MCF 10A (cell line): ENCODE results near the gene INVS. TPM values are rescaled to one million over a fixed set of nuclear protein-coding genes. Genes with fewer than 3 reads are reported as not detected.
"Not testable (repeated sequence)": the region's sequence is repeated elsewhere in the genome, so short reads cannot be mapped to it uniquely, and the experiment has no call there.

Experiments used
- BruUV-seq: library from RNA; stranded (reverse); fragments of 400-500 nt; replicated peaks from 2 replicates; lab custom pipeline; 2021; lab: Mats Ljungman, UMichigan
- CTCF ChIA-PET: fragments of 300-600 bp; sonication (Branson Sonifier 250); formaldehyde crosslinking; extraction: SDS; loops from one replicate; lab custom pipeline; 2021; ENCODE audit warnings: antibody characterized with exemption, inconsistent platforms; lab: Yijun Ruan, JAX
- POLR2A ChIA-PET: fragments of 300-600, 350-650 bp; sonication (Branson Sonifier 250); formaldehyde crosslinking; extraction: SDS; loops from one replicate; lab custom pipeline; 2020; ENCODE audit warnings: antibody characterized with exemption, inconsistent platforms; lab: Yijun Ruan, JAX
- DNase-seq: peaks from one replicate; pipeline ENCODE4 v3.0.0-alpha.2; 2018; ENCODE audit not compliant: unreplicated experiment
- H3K27ac Mint-ChIP-seq: one replicate; pipeline ENCODE4 v1.8.0; 2022; ENCODE audit warnings: mild to moderate bottlenecking, low read depth, mixed read lengths; ENCODE audit not compliant: unreplicated experiment
- H3K27me3 Mint-ChIP-seq: one replicate; pipeline ENCODE4 v1.8.0; 2022; ENCODE audit warnings: mixed read lengths; ENCODE audit not compliant: insufficient read depth, unreplicated experiment
- H3K36me3 Mint-ChIP-seq: one replicate; pipeline ENCODE4 v1.8.0; 2022; ENCODE audit warnings: mild to moderate bottlenecking, moderate library complexity, mixed read lengths; ENCODE audit not compliant: insufficient read depth, unreplicated experiment
- H3K4me1 Mint-ChIP-seq: one replicate; pipeline ENCODE4 v1.8.0; 2022; ENCODE audit warnings: mixed read lengths; ENCODE audit not compliant: insufficient read depth, unreplicated experiment
- H3K4me3 Mint-ChIP-seq: one replicate; pipeline ENCODE4 v1.8.0; 2022; ENCODE audit warnings: mild to moderate bottlenecking, moderate library complexity, mixed read lengths; ENCODE audit not compliant: unreplicated experiment
- H3K9me3 Mint-ChIP-seq: one replicate; pipeline ENCODE4 v1.8.0; 2022; ENCODE audit warnings: mixed read lengths; ENCODE audit not compliant: unreplicated experiment
- intact Hi-C: fragments of 100-400 bp; cut with micrococcal nuclease; formaldehyde crosslinking; loops from 2 replicates; pipeline ENCODE4 v1.14.1; 2022
- total RNA-seq: library from RNA; stranded (reverse); gene quantifications from 2 replicates; pipeline ENCODE4 v1.2.3, GENCODE V29; 2022
- TF ChIP-seq, protein P1 (sequence below): fragments of 200-600 bp; IDR thresholded peaks from one replicate; pipeline ENCODE4 v1.8.0; 2022; ENCODE audit warnings: antibody characterized with exemption, mild to moderate bottlenecking; ENCODE audit not compliant: unreplicated experiment

INVS gene
- total RNA-seq, 1 experiment from 2014 or later: 21.9 TPM

DNA sequence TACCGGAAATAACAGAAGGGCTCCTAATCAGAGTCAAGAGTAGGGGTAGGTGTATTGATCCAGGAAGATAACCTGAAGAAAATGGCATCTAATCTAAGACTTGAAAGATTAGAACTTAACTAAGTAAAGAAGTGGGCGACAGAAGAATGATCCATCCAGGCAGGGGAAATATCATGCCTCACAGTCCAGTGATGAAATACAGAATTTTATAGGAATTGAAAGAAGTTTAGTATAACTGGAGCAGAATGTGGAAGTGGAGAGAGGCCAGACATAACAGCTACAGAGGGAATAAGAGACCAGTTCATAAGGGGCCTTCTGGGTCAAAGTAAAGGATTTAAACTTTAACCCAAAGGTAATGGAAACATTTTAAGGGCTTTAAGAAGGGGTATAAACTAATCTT, 42.5 kb upstream of the INVS start:
- no TSS peak for BruUV-seq
- Mint-ChIP-seq H3K4me1 (no peaks in the 10 kb centered on the region), H3K9me3 (no peaks in the 10 kb centered on the region), H3K36me3 (peaks cover 27% of the 10 kb centered on the region), H3K27me3 (no peaks in the 10 kb centered on the region), H3K4me3 (no peak overlapping the region), H3K27ac (no peak overlapping the region)
- ChIA-PET POLR2A (no interaction called here), CTCF (no interaction called here)
- intact Hi-C loops: no loop called here
- TF ChIP-seq, protein P1, sequence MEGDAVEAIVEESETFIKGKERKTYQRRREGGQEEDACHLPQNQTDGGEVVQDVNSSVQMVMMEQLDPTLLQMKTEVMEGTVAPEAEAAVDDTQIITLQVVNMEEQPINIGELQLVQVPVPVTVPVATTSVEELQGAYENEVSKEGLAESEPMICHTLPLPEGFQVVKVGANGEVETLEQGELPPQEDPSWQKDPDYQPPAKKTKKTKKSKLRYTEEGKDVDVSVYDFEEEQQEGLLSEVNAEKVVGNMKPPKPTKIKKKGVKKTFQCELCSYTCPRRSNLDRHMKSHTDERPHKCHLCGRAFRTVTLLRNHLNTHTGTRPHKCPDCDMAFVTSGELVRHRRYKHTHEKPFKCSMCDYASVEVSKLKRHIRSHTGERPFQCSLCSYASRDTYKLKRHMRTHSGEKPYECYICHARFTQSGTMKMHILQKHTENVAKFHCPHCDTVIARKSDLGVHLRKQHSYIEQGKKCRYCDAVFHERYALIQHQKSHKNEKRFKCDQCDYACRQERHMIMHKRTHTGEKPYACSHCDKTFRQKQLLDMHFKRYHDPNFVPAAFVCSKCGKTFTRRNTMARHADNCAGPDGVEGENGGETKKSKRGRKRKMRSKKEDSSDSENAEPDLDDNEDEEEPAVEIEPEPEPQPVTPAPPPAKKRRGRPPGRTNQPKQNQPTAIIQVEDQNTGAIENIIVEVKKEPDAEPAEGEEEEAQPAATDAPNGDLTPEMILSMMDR: no peak
- no peak for DNase-seq

DNA sequence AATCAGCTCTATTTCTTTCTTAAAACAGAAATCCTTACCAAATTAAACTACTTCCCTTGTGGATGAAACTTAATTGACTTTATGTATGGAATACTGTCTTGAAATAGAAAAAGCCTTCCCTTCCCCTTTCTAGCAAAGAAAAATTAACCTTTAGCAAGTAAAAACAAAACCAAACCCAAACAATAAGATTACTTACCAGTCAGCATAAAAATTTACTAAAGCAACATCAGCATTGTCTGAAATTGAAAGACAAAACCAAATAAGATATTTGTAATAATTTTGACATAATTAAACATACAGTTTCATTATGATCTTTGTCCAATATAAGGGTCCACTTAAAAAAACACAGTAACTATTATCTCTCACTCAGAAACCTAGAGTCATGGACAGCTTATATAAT, 41.4 kb upstream of the INVS start:
- no peak for DNase-seq
- H3K9me3 Mint-ChIP-seq: no peaks in the 10 kb centered on the region
- ChIA-PET POLR2A (no interaction called here), CTCF (interaction anchor here (0.6 kb wide), 1 partner anchor 532 kb away, joined by 3 read pairs; no protein-coding TSS in a partner anchor)
- no peak overlapping the region for H3K4me3 Mint-ChIP-seq
- intact Hi-C loops: no loop called here
- H3K36me3 Mint-ChIP-seq: peaks cover 22% of the 10 kb centered on the region
- H3K4me1 Mint-ChIP-seq: no peaks in the 10 kb centered on the region
- TF ChIP-seq, protein P1: no peak
- H3K27ac Mint-ChIP-seq: no peak overlapping the region
- H3K27me3 Mint-ChIP-seq: no peaks in the 10 kb centered on the region
- no TSS peak for BruUV-seq

DNA sequence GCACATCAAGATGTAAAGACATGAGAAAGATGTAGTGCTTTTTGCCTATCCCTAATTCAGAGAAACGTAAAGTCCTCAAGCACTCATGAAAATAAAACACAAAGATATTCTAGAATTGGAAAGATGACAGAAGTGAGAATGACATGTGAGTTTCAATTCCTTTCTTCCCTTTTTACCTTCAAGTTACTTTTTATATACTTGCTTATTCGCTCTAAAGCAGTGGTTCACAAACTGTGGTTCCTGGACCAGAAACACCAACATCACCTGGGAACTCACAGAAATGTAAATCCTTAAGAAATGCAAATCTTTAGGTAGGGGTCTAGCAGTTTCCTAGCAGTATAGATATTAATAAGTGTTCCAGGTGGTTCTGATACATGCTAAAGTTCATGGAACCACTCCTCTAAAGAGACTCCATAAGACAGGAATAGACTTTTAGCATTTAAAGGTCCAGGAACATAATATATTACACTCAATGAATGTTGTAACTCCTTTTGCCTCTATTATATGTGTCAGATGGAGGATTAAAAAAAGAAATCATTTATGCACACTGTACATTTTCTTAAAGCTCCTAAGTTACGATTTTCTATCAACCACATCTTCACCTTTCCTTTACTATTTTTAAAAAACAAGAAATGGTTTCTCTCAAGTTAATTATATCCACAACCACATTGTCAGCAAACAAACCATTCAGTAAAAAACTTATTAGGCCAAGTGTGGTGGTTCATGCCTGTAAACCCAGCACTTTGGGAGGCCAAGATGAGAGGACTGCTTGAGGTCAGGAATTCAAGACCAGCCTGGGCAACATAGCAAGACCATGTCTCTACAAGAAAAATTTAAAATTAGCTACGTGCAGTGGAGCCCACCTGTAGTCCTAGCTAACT, 40.1 kb upstream of the INVS start:
- no peak overlapping the region for H3K27ac Mint-ChIP-seq
- H3K27me3 Mint-ChIP-seq: no peaks in the 10 kb centered on the region
- no TSS peak for BruUV-seq
- H3K4me1 Mint-ChIP-seq: peaks cover 4% of the 10 kb centered on the region
- ChIA-PET CTCF (interaction anchor here (0.7 to 1.6 kb wide), 5 partner anchors 8 to 837 kb away, joined by 3 to 6 read pairs (median 3); partner anchors contain the start of gene SEC61B), POLR2A (interaction anchor here (0.7 kb wide), 1 partner anchor 39 kb away, joined by 3 read pairs; the partner anchor contains the start of gene ERP44)
- no peak overlapping the region for H3K4me3 Mint-ChIP-seq
- TF ChIP-seq, protein P1: no peak
- H3K9me3 Mint-ChIP-seq: no peaks in the 10 kb centered on the region
- intact Hi-C loops: no loop called here
- no peak for DNase-seq
- H3K36me3 Mint-ChIP-seq: peaks cover 22% of the 10 kb centered on the region

DNA sequence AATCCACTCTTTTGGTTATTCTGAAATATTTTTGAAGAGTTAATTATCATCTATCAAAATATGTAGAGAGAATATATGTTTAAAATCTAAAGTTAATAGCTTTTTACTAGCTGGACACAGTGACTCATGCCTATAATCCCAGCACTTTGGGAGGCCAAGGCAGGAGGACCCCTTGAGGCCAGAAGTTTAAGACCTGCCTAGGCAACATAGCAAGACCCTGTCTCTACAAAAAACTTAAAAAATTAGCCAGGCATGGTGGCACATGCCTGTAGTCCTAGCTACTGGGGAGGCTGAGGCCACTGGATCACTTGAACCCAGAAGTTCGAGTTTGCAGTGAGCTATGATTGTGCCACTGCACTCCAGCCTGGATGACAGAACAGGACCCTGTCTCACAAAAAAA, 36.4 kb upstream of the INVS start:
- ChIA-PET POLR2A (interaction anchor here (0.8 kb wide), 1 partner anchor 824 kb away, joined by 3 read pairs; no protein-coding TSS in a partner anchor), CTCF (interaction anchor here (0.5 to 1.6 kb wide), 3 partner anchors 11 to 920 kb away, joined by 3 to 4 read pairs (median 3); no protein-coding TSS in a partner anchor)
- H3K4me3 Mint-ChIP-seq, intact Hi-C loops, H3K4me1 Mint-ChIP-seq, H3K27me3 Mint-ChIP-seq, DNase-seq, H3K9me3 Mint-ChIP-seq, BruUV-seq, H3K27ac Mint-ChIP-seq: not testable (repeated sequence)
- peaks cover 16% of the 10 kb centered on the region for H3K36me3 Mint-ChIP-seq
